HepG2 (cell line): ENCODE measurements around the gene LTK. TPM values are rescaled to one million over a fixed set of nuclear protein-coding genes. Genes with fewer than 3 reads are reported as not detected.

Experiments
- ATAC-seq: fragments of 200-7000 bp; cut with Tn5 transposase; 3 replicates; pipeline ENCODE4 v1.9.1; 2020; ENCODE audit warnings: mild to moderate bottlenecking, moderate library complexity
- BruUV-seq: library from RNA; stranded (reverse); fragments of 400-500 nt; replicated peaks from 2 replicates; lab custom pipeline; 2021; lab: Mats Ljungman, UMichigan
- CTCF ChIA-PET: fragments of 300-600 bp; formaldehyde crosslinking; extraction: SDS; loops from one replicate; lab custom pipeline; 2021; ENCODE audit warnings: low total read pairs, inconsistent platforms, low intra/inter-chr PET ratio; lab: Yijun Ruan, JAX
- POLR2A ChIA-PET: fragments of 350-600 bp; sonication (Branson Sonifier 250); formaldehyde crosslinking; loops from one replicate; lab custom pipeline; 2020; ENCODE audit warnings: antibody characterized with exemption, inconsistent platforms; lab: Yijun Ruan, JAX
- DNase-seq: peaks from one replicate; pipeline ENCODE4 v3.0.0-alpha.2; 2015; ENCODE audit warnings: low spot score
- FAIRE-seq: peaks from 3 replicates; lab custom pipeline; 2011; peaks lifted over from hg19 to GRCh38; lab: Jason Lieb, UNC
- H2AFZ ChIP-seq: one replicate; pipeline ENCODE4 v1.6.1; 2011; ENCODE audit warnings: low read length, inconsistent platforms
- H3K27ac ChIP-seq: fragments of 300-600 bp; 3 replicates; pipeline ENCODE4 v1.8.0; 2011; ENCODE audit warnings: mixed run types, mild to moderate bottlenecking, mixed read lengths, low read length, inconsistent platforms; ENCODE audit not compliant: insufficient read depth; ENCODE audit errors: extremely low read length
- H3K27me3 ChIP-seq, 2 experiments: fragments of 200-600 bp in 1 of 2; 2 replicates in 1 of 2; 3 replicates in 1 of 2; pipeline versions ENCODE4 v1.6.0 to v1.8.0; 2011; ENCODE audit warnings: low read length in 2 of 2, mild to moderate bottlenecking in 2 of 2, moderate library complexity in 2 of 2, inconsistent platforms in 1 of 2; ENCODE audit not compliant: insufficient read depth in 2 of 2, control insufficient read depth in 1 of 2
- H3K36me3 ChIP-seq, 2 experiments: fragments of 200-600 bp in 1 of 2; replicated peaks in 1 of 2; 2 replicates in 1 of 2; 3 replicates in 1 of 2; pipeline versions ENCODE4 v1.5.1 to v1.8.0; 2011; ENCODE audit warnings: low read length in 2 of 2, inconsistent platforms in 1 of 2; ENCODE audit not compliant: insufficient read depth in 2 of 2, control insufficient read depth in 1 of 2
- H3K4me1 ChIP-seq: 2 replicates; pipeline ENCODE4 v1.5.1; 2012; ENCODE audit warnings: low read length, inconsistent platforms; ENCODE audit not compliant: insufficient read depth
- H3K4me2 ChIP-seq: 2 replicates; pipeline ENCODE4 v1.6.0; 2011; ENCODE audit warnings: low read depth, low read length, inconsistent platforms
- H3K4me3 ChIP-seq, 3 experiments: fragments of 200-600 bp in 1 of 3; sonication (generic), shearing (Covaris generic) in 1 of 3; replicated peaks in 1 of 3; 2 replicates each; pipeline ENCODE4 v1.5.1; 2011 to 2016; ENCODE audit warnings: low read length in 3 of 3, inconsistent platforms in 2 of 3, low read depth in 2 of 3, mild to moderate bottlenecking in 2 of 3, control low read depth in 1 of 3, mixed read lengths in 1 of 3; ENCODE audit not compliant: insufficient read depth in 1 of 3
- H3K79me2 ChIP-seq: one replicate; pipeline ENCODE4 v1.6.1; 2011; ENCODE audit warnings: low read length, inconsistent platforms; ENCODE audit not compliant: insufficient read depth
- H3K9ac ChIP-seq: 2 replicates; pipeline ENCODE4 v1.6.0; 2011; ENCODE audit warnings: mild to moderate bottlenecking, low read depth, low read length, inconsistent platforms; ENCODE audit not compliant: insufficient read depth
- H3K9me3 ChIP-seq: 2 replicates; pipeline ENCODE4 v1.5.1; 2012; ENCODE audit warnings: mild to moderate bottlenecking, low read length
- H4K20me1 ChIP-seq: 2 replicates; pipeline ENCODE4 v1.6.0; 2011; ENCODE audit warnings: inconsistent platforms, mild to moderate bottlenecking, low read length, moderate library complexity; ENCODE audit not compliant: insufficient read depth
- AFF4 ChIP-seq: sonication (generic); formaldehyde crosslinking; IDR thresholded peaks from 2 replicates; pipeline ENCODE4 v1.4.0; 2020; ENCODE audit warnings: missing genetic modification reagents
- ATF7 ChIP-seq, 2 experiments: fragments of 450-650 bp in 1 of 2; sonication (generic) in 1 of 2; formaldehyde crosslinking in 1 of 2; IDR thresholded peaks; 2 replicates each; pipeline versions ENCODE4 v1.4.0 to v1.6.1; 2016 to 2020; ENCODE audit warnings: antibody characterized with exemption in 1 of 2, mild to moderate bottlenecking in 1 of 2, missing genetic modification reagents in 1 of 2
- CEBPG ChIP-seq: IDR thresholded peaks from 2 replicates; pipeline ENCODE4 v1.6.1; 2016
- IKZF4 ChIP-seq: sonication (generic); formaldehyde crosslinking; IDR thresholded peaks from 2 replicates; pipeline ENCODE4 v1.5.1; 2020; ENCODE audit warnings: borderline replicate concordance, mild to moderate bottlenecking, low read depth, missing genetic modification reagents; ENCODE audit errors: not compliant biosample characterization
- IRF2 ChIP-seq: IDR thresholded peaks from 2 replicates; pipeline ENCODE4 v1.6.1; 2018; ENCODE audit warnings: missing genetic modification reagents, missing compliant biosample characterization
- KDM3A ChIP-seq: IDR thresholded peaks from 2 replicates; pipeline ENCODE4 v1.6.1; 2018; ENCODE audit warnings: low read depth, missing compliant biosample characterization
- PLRG1 ChIP-seq: fragments of 450-650 bp; conservative IDR thresholded peaks from 2 replicates; pipeline ENCODE4 v1.6.1; 2016
- SMYD3 ChIP-seq: sonication (generic); formaldehyde crosslinking; IDR thresholded peaks from 2 replicates; pipeline ENCODE4 v1.8.1; 2023; ENCODE audit warnings: mild to moderate bottlenecking, missing genetic modification reagents
- ZNF770 ChIP-seq: sonication (generic); formaldehyde crosslinking; IDR thresholded peaks from 2 replicates; pipeline ENCODE4 v1.5.0; 2020; ENCODE audit warnings: mild to moderate bottlenecking, missing genetic modification reagents
- ZSCAN29 ChIP-seq: sonication (generic); formaldehyde crosslinking; conservative IDR thresholded peaks from 2 replicates; pipeline ENCODE4 v1.4.0; 2020; ENCODE audit warnings: mild to moderate bottlenecking, missing genetic modification reagents
- WGBS: methylation state at CpG from one replicate; pipeline ENCODE4 v1.1.6; 2017; ENCODE audit warnings: low lambda C conversion rate; 5-methylcytosine and 5-hydroxymethylcytosine counted together
- in situ Hi-C: cut with HindIII; loops from 2 replicates; pipeline ENCODE4 v1.10.0; 2017; ENCODE audit warnings: low pct_unique_long_range_greater_than_20kb; ENCODE audit not compliant: extremely low pct_ligation_motif_present
- intact Hi-C: fragments of 100-400 bp; cut with micrococcal nuclease; formaldehyde crosslinking; loops from one replicate; pipeline ENCODE4 v1.10.0; 2022; ENCODE audit not compliant: unreplicated experiment
- polyA plus RNA-seq, 8 experiments: library from polyadenylated mRNA; depleted of rRNA in 3 of 8; stranded (reverse) in 7 of 8; unstranded in 1 of 8; fragments of >200 nt; fragmentation: Illumina TruSeq in 4 of 8; extraction: Trizol in 4 of 8; gene quantifications; 2 replicates each; pipeline versions ENCODE4 v1.2.1 to v1.2.3, GENCODE V29; 2011 to 2016; ENCODE audit warnings: low read depth in 4 of 8, missing spikeins in 1 of 8, mixed read lengths in 1 of 8; ENCODE audit not compliant: insufficient read depth in 1 of 8
- total RNA-seq, 5 experiments: library from RNA; depleted of rRNA; stranded (reverse); fragments of >200 nt; fragmentation: Illumina TruSeq; extraction: Trizol; gene quantifications; 2 replicates each; pipeline ENCODE4 v1.2.3, GENCODE V29; 2016; ENCODE audit warnings: low read depth in 1 of 5
- TF ChIP-seq, protein P1 (sequence below): sonication (generic); formaldehyde crosslinking; IDR thresholded peaks from 2 replicates; pipeline ENCODE4 v1.4.0; 2020; ENCODE audit warnings: missing genetic modification reagents, mild to moderate bottlenecking, borderline replicate concordance
- TF ChIP-seq, protein P2 (sequence below): sonication (generic); formaldehyde crosslinking; conservative IDR thresholded peaks from 2 replicates; pipeline ENCODE4 v1.4.0; 2020; ENCODE audit warnings: missing genetic modification reagents

Gene LTK
- total and polyA plus RNA-seq, 2 of the 13 experiments (the other 11 are each of a cell fraction or from before 2014, with no cell fraction given) = 0.01 TPM; not detected in 1

DNA sequence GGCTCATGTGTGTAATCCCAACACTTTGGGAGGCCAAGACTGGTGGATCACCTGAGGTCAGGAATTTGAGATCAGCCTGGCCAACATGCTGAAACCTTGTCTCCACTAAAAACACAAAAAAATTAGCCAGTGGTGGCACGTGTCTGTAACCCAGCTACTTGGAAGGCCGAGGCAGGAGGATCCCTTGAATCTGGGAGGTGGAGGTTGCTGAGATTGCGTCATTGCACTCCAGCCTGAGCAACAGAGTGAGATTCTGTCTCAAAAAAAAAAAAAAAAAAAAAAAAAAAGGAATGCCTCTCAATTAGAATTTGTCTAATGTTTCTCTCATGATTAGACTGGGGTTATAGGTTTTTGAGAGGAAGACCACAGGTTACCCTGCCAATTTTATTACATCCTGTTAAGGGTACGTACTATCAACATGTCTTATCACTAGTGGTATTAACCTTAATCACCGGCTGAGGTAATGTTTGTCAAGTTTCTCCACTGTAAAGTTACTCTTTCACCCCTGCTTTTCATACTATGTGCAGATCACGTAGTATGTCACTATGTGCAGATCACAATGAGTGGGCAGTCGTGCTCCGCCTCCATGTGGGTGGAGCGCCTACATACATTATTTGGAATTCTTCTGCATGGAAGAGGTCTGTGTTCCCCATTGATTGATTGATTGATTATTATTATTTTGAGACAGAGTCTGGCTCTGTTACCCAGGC is 36.6 kb upstream of the LTK start:
- H3K9me3 ChIP-seq = no peaks in the 10 kb centered on the region
- H3K36me3 ChIP-seq = no peaks in the 10 kb centered on the region
- H3K79me2 ChIP-seq = no peaks in the 10 kb centered on the region
- ChIA-PET CTCF (interaction anchor here (0.6 kb wide), 1 partner anchor 229 kb away, joined by 3 read pairs; no protein-coding TSS in a partner anchor), POLR2A (interaction anchor here (2.3 kb wide), 1 partner anchor 18 kb away, joined by 7 read pairs; no protein-coding TSS in a partner anchor)
- H3K9ac ChIP-seq = no peak overlapping the region
- H3K4me1 ChIP-seq = peaks cover 46% of the 10 kb centered on the region
- intact Hi-C loops = no loop called here
- no peak overlapping the region for H3K27ac ChIP-seq
- H2AFZ ChIP-seq = no peak overlapping the region
- H3K27me3 ChIP-seq = peaks cover 0 to 8% of the 10 kb centered on the region in 2 experiments; a peak in 1 of 5 replicates
- H3K4me2 ChIP-seq = peak overlapping the region; percentile 57
- peak; percentile 44 for DNase-seq
- no peaks in the 10 kb centered on the region for H4K20me1 ChIP-seq
- peak; percentile 32 for FAIRE-seq
- no peak for ATAC-seq
- no TSS peak for BruUV-seq
- 26% methylated on average over 9 of the region's 9 CpGs for WGBS
- in situ Hi-C loops = no loop called here
- H3K4me3 ChIP-seq = no peak overlapping the region
- TF ChIP-seq ZSCAN29 (CRISPR knock-in tag) (no peak), CEBPG (CRISPR knock-in tag) (peak; percentile 69), SMYD3 (CRISPR knock-in tag) (no peak), ZNF770 (CRISPR knock-in tag) (peak; percentile 95), PLRG1 (no peak), AFF4 (no peak), ATF7 (IDR thresholded peaks at IDR 0.05) (peak; percentile 47), ATF7 (CRISPR knock-in tag; IDR thresholded peaks at IDR 0.05) (no peak), IRF2 (CRISPR knock-in tag) (no peak), KDM3A (CRISPR knock-in tag) (no peak), IKZF4 (no peak)
- TF ChIP-seq, protein P1, sequence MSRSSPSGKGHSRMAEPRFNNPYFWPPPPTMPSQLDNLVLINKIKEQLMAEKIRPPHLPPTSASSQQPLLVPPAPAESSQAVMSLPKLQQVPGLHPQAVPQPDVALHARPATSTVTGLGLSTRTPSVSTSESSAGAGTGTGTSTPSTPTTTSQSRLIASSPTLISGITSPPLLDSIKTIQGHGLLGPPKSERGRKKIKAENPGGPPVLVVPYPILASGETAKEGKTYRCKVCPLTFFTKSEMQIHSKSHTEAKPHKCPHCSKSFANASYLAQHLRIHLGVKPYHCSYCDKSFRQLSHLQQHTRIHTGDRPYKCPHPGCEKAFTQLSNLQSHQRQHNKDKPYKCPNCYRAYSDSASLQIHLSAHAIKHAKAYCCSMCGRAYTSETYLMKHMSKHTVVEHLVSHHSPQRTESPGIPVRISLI = 0 out of 2 replicates have a peak, but pooled peaks have one; percentile 35
- TF ChIP-seq, protein P2, sequence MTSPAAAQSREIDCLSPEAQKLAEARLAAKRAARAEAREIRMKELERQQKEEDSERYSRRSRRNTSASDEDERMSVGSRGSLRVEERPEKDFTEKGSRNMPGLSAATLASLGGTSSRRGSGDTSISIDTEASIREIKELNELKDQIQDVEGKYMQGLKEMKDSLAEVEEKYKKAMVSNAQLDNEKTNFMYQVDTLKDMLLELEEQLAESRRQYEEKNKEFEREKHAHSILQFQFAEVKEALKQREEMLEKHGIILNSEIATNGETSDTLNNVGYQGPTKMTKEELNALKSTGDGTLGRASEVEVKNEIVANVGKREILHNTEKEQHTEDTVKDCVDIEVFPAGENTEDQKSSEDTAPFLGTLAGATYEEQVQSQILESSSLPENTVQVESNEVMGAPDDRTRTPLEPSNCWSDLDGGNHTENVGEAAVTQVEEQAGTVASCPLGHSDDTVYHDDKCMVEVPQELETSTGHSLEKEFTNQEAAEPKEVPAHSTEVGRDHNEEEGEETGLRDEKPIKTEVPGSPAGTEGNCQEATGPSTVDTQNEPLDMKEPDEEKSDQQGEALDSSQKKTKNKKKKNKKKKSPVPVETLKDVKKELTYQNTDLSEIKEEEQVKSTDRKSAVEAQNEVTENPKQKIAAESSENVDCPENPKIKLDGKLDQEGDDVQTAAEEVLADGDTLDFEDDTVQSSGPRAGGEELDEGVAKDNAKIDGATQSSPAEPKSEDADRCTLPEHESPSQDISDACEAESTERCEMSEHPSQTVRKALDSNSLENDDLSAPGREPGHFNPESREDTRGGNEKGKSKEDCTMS = no peak
